ELR (cell line): ENCODE measurements around the gene RUNX1.

ENCODE experiments used
- DNase-seq: peaks from one replicate; pipeline ENCODE4 v3.0.0-alpha.2; 2015; ENCODE audit warnings: low read depth

The RUNX1 gene

GRCh38 chr21:35036465-35037383 lies 12.4 kb downstream of the RUNX1 start:
- DNase-seq, result no peak

GRCh38 chr21:35035581-35035980 lies 13.5 kb downstream of the RUNX1 start:
- DNase-seq, result no peak

GRCh38 chr21:35035116-35035515 lies 14.0 kb downstream of the RUNX1 start:
- DNase-seq, result no peak

- no peak for DNase-seq
Observed at GRCh38 chr21:35034203-35034926, 14.7 kb downstream of the RUNX1 start.

GRCh38 chr21:35032474-35033263 lies 16.4 kb downstream of the RUNX1 start:
- DNase-seq, result no peak

- DNase-seq, result no peak
Observed at GRCh38 chr21:35028451-35028978, 20.6 kb downstream of the RUNX1 start.

- no peak for DNase-seq
Observed at GRCh38 chr21:35027563-35028450, 21.3 kb downstream of the RUNX1 start.

GRCh38 chr21:35026617-35027562 lies 22.2 kb downstream of the RUNX1 start:
- peak; percentile 10 for DNase-seq

- no peak for DNase-seq
Observed at GRCh38 chr21:35026153-35026500, 23.0 kb downstream of the RUNX1 start.

- DNase-seq, result no peak
Observed at GRCh38 chr21:35025206-35026152, 23.6 kb downstream of the RUNX1 start.

- DNase-seq, result no peak
Observed at GRCh38 chr21:35024513-35024912, 24.6 kb downstream of the RUNX1 start.

GRCh38 chr21:35024071-35024420 lies 25.1 kb downstream of the RUNX1 start:
- no peak for DNase-seq

- no peak for DNase-seq
Observed at GRCh38 chr21:35023396-35024070, 25.6 kb downstream of the RUNX1 start.

GRCh38 chr21:35021546-35021945 lies 27.6 kb downstream of the RUNX1 start:
- DNase-seq, result no peak

- DNase-seq, result peak; percentile 51
Observed at GRCh38 chr21:35020902-35021301, 28.2 kb downstream of the RUNX1 start.

- no peak for DNase-seq
Observed at GRCh38 chr21:35020436-35020835, 28.7 kb downstream of the RUNX1 start.

GRCh38 chr21:35019631-35020032 lies 29.5 kb downstream of the RUNX1 start:
- DNase-seq, result no peak

- no peak for DNase-seq
Observed at GRCh38 chr21:35017256-35017655, 31.8 kb downstream of the RUNX1 start.
